Astrocyte of the cerebellum (primary cell): ENCODE measurements around the gene ATP5MG.
"Not testable (repeated sequence)": the region's sequence is repeated elsewhere in the genome, so short reads cannot be mapped to it uniquely, and the experiment has no call there.

Source experiments
- DNase-seq: peaks from one replicate; pipeline ENCODE4 v3.0.0-alpha.2; 2011; ENCODE audit warnings: low read depth
- H3K4me3 ChIP-seq: 2 replicates; pipeline ENCODE4 v1.5.1; 2011; ENCODE audit warnings: mild to moderate bottlenecking, low read depth, low read length, moderate library complexity
- in situ Hi-C: cut with HindIII; loops from 2 replicates; pipeline ENCODE4 v1.10.0; 2017; ENCODE audit warnings: low sequenced_read_pairs
- TF ChIP-seq, protein P1 (sequence below): IDR thresholded peaks from 2 replicates; pipeline ENCODE4 v1.5.1; 2012; ENCODE audit warnings: low read length, low read depth, moderate library complexity, mild to moderate bottlenecking; ENCODE audit errors: missing control alignments

Gene ATP5MG

DNA sequence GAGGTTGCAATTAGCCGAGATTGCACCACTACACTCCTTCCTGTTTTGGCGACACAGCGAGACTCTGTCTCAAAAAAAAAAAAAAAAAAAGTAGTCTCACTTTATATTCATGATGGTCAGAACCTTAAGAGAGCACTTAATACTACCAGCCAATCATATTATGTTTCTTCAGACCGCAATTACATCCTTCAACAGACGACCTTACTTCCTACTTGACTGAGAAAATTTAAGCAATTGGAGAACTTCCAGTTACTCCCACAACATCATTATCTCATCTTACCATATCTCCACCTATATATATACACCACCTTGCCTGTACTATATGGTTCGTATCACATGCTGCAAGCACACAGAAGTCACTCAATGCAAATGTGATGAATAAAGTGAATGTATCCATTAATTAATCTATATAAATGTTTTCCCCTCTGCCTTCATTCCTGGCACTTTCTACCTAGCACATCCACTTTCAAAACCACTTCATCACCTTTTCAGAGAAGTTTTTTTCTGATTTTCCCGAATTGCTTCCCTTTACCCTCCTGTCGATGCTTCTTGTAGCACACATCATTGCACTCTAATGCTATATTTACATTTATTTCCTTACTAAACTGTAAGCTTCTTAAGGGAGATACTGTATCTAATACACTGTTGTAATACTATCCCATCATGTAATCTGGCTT, 13.8 kb downstream of the ATP5MG start:
- H3K4me3 ChIP-seq, result no peak overlapping the region
- in situ Hi-C loops, result no loop called here
- no peak for DNase-seq
- TF ChIP-seq, protein P1, sequence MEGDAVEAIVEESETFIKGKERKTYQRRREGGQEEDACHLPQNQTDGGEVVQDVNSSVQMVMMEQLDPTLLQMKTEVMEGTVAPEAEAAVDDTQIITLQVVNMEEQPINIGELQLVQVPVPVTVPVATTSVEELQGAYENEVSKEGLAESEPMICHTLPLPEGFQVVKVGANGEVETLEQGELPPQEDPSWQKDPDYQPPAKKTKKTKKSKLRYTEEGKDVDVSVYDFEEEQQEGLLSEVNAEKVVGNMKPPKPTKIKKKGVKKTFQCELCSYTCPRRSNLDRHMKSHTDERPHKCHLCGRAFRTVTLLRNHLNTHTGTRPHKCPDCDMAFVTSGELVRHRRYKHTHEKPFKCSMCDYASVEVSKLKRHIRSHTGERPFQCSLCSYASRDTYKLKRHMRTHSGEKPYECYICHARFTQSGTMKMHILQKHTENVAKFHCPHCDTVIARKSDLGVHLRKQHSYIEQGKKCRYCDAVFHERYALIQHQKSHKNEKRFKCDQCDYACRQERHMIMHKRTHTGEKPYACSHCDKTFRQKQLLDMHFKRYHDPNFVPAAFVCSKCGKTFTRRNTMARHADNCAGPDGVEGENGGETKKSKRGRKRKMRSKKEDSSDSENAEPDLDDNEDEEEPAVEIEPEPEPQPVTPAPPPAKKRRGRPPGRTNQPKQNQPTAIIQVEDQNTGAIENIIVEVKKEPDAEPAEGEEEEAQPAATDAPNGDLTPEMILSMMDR, result no peak

DNA sequence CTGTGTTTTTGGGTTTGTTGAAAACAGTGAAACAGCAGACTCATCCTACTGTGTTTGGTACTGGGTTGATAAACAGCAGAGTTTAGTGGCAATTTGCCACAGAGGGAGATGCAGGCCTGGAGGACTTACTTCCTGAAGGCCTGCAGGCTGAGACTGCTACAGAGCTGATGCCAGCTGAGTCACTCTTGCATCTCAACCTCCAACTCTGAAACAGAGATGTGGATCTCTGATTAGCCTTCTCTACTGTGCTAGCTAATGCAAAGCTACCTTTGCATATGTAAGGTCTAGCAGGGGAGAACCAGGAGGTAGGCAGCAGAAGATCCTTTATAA, 14.3 kb downstream of the ATP5MG start:
- in situ Hi-C loops, result no loop called here
- TF ChIP-seq, protein P1, result no peak
- H3K4me3 ChIP-seq, result no peak overlapping the region
- peak; percentile 66 for DNase-seq

DNA sequence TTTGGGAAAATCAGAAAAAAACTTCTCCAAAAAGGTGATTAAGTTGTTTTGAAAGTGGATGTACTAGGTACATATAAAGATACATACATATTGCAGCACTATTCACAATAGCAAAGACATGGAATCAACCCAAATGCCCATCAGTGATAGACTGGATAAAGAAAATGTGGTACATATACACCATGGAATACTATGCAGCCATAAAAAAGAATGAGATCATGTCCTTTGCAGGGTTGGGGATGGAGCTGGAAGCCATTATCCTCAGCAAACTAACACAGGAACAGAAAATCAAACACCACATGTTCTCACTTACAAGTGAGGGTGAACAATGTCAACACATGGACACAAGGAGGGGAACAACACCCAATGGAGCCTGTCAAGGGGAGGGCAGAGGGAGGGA, 15.5 kb downstream of the ATP5MG start:
- DNase-seq, H3K4me3 ChIP-seq, in situ Hi-C loops: not testable (repeated sequence)

DNA sequence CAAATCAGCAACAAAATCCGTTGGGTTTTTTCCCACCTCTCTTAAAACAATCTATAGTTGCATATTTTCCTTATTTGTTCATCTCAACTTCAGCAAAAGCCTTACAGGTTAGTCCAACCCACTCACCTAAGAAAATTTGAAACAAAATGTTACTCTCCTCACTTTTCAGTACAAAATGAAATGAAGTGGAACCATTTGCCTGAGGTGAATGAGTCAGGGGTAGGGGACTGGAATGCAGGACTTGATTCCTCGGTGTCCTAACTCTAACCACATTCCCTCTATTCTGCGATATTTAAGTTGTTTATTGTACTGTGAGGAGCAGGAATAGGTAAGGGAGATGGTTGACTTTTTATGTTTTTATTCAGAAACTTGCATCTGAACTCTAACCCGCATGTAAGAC, 16.4 kb downstream of the ATP5MG start:
- no peak overlapping the region for H3K4me3 ChIP-seq
- in situ Hi-C loops, result no loop called here
- TF ChIP-seq, protein P1, result no peak
- DNase-seq, result no peak

DNA sequence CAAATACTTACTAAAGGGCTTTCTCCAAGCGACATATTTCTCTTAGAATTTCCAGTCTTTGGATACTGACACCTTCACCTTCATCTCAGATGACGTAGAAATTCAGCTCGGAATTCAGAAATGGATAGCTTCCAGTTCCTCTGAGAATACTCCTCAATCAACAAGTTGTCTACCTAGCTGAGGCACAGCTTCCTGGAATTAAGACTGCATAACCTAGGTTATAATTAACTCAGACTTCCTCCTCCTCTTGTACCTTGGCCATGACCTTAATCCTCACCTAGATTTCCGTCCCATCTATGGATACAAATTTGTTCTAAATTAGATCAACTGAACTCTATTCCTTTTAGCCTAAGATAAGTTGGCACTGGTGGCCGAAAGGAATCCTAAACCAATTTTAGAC, 17.4 kb downstream of the ATP5MG start:
- TF ChIP-seq, protein P1, result no peak
- DNase-seq, result no peak
- H3K4me3 ChIP-seq, result no peak overlapping the region
- in situ Hi-C loops, result no loop called here

DNA sequence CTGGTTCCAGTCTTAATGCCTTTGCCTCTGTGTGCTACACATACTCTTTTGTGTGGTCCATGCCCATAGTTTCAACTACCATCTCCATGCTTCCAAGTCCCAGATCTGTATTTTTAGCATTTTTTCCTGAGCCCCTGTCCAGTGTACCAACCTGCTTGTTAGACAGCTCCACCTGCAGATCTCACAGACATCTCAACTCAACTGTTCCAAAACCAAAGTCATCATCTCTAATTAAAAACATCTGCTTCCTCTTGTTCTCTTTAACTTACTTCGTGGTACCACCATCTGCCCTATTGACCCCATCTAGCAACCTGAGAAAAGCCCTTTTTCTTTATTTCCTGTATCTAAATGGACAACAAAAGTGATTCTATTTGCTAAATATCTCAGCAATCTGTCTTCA, 26.3 kb downstream of the ATP5MG start:
- in situ Hi-C loops, result no loop called here
- TF ChIP-seq, protein P1, result no peak
- H3K4me3 ChIP-seq, result no peak overlapping the region
- no peak for DNase-seq

DNA sequence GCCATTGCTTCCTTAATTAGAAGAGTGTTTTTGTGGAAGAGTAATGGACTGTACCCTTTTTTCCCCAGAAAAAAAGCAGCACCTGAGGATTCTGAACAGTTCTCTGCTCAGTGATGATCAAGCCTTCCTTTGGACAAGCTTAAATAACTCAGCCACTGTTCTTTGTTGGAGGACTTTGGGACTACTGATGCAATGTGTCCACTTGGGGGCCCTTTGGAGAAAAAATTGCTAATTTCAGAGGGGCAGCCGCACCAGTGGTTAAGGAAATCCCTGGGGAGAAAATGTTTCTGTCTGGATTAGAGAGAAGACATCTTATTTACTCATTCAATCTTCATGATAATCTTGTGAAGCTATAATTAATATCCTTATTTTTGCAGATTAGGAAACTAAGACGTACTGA, 29.6 kb downstream of the ATP5MG start:
- no peak for DNase-seq
- H3K4me3 ChIP-seq, result no peak overlapping the region
- in situ Hi-C loops, result no loop called here
- TF ChIP-seq, protein P1, result peak; percentile 23
